Measurements from ENCODE around the gene ARID5B. TPM values are rescaled to one million over a fixed set of nuclear protein-coding genes. Genes with fewer than 3 reads are reported as not detected.

ARID5B gene
- 5.6 TPM for total RNA-seq (2013)
- 1 to 10 TPM in 2 of 3 donors, under 1 TPM in 1; 1.00 to 2.5 (median 1.5) TPM for polyA plus RNA-seq
- 4.5 and 5.4 TPM in 2 replicates for polyA minus RNA-seq
- total RNA-seq, result 6.9 to 179 (median 24.9) reads per million in 11 experiments

- Mint-ChIP-seq H3K4me1 (peaks cover 49% of the 10 kb centered on the region), H3K36me3 (no peaks in the 10 kb centered on the region), H3K27me3 (ENCODE audit: low read depth in 3 of 3) (peaks cover 0 to 2% (median 0%) of the 10 kb centered on the region in 3 donors), H3K4me3 (peak within 1 kb of the TSS; percentile 88 to 96), H3K27ac (peak within 1 kb of the TSS; percentile 98 to 100 (median 99)), H3K9me3 (peaks cover 0 to 2% (median 0%) of the 10 kb centered on the region in 7 donors)
- TF ChIP-seq CTCF (IDR thresholded peaks at IDR 0.05), result no peak
- Histone ChIP-seq H2AFZ (ENCODE audit: insufficient read depth, low read depth, low read length, poor library complexity, severe bottlenecking) (peak within 1 kb of the TSS; percentile 96), H3K9me3 (replicated peaks in 1 of 2; ENCODE audit: control insufficient read depth in 1 of 2, insufficient read depth in 1 of 2, low read length in 2 of 2) (no peaks in the 10 kb centered on the region), H4K20me1 (ENCODE audit: insufficient read depth, low read length) (no peaks in the 10 kb centered on the region), H3K4me1 (ENCODE audit: control insufficient read depth in 1 of 2, insufficient read depth in 2 of 2, low read length in 2 of 2) (peaks cover 52 to 55% of the 10 kb centered on the region in 2 donors), H3K9ac (ENCODE audit: insufficient read depth, low read length, poor library complexity, severe bottlenecking) (peak within 1 kb of the TSS; percentile 83), H3K4me3 (replicated peaks in 1 of 3; ENCODE audit: low read depth in 2 of 3, low read length in 3 of 3) (peak within 1 kb of the TSS; percentile 83 to 96 (median 94)), H3K27ac (ENCODE audit: low read depth in 1 of 2, low read length in 2 of 2) (peak within 1 kb of the TSS; percentile 96 to 100), H3K36me3 (replicated peaks in 1 of 2; ENCODE audit: control insufficient read depth in 1 of 2, insufficient read depth in 2 of 2, low read length in 2 of 2) (no peaks in the 10 kb centered on the region), H3K27me3 (ENCODE audit: control insufficient read depth in 2 of 2, insufficient read depth in 2 of 2, low read length in 2 of 2) (no peaks in the 10 kb centered on the region), H3K4me2 (replicated peaks; ENCODE audit: extremely low read depth, low read length, poor library complexity, severe bottlenecking) (peak within 1 kb of the TSS; percentile 99), H3K79me2 (ENCODE audit: insufficient read depth, low read length) (peaks cover 39% of the 10 kb centered on the region)
- peak; percentile 29 to 52 (median 39) for DNase-seq
- 0% methylated on average over 16 of the region's 34 CpGs for WGBS (ENCODE audit: insufficient coverage)
- intact Hi-C loops (cut with micrococcal nuclease), result loop anchor here (5.0 to 10.0 kb wide), 5 partner anchors 41 to 341 kb away; no protein-coding TSS in a partner anchor
These were observed at the start of gene ARID5B for GRCh38 chr10:61900829-61901792. Gene ARID5B, plus strand, starts transcription at chr10:61901699. Its CDS starts 11 bp downstream, at chr10:61901710.

- Histone ChIP-seq H3K4me1 (ENCODE audit: control insufficient read depth in 1 of 2, insufficient read depth in 2 of 2, low read length in 2 of 2) (no peaks in the 10 kb centered on the region), H4K20me1 (ENCODE audit: insufficient read depth, low read length) (no peaks in the 10 kb centered on the region), H3K4me2 (replicated peaks; ENCODE audit: extremely low read depth, low read length, poor library complexity, severe bottlenecking) (no peak overlapping the region), H3K27ac (ENCODE audit: low read depth in 1 of 2, low read length in 2 of 2) (no peak overlapping the region), H3K4me3 (replicated peaks in 1 of 3; ENCODE audit: low read depth in 2 of 3, low read length in 3 of 3) (no peak overlapping the region), H3K36me3 (replicated peaks in 1 of 2; ENCODE audit: control insufficient read depth in 1 of 2, insufficient read depth in 2 of 2, low read length in 2 of 2) (no peaks in the 10 kb centered on the region), H3K27me3 (ENCODE audit: control insufficient read depth in 2 of 2, insufficient read depth in 2 of 2, low read length in 2 of 2) (no peaks in the 10 kb centered on the region), H3K79me2 (ENCODE audit: insufficient read depth, low read length) (no peaks in the 10 kb centered on the region), H3K9ac (ENCODE audit: insufficient read depth, low read length, poor library complexity, severe bottlenecking) (no peak overlapping the region), H2AFZ (ENCODE audit: insufficient read depth, low read depth, low read length, poor library complexity, severe bottlenecking) (no peak overlapping the region), H3K9me3 (replicated peaks in 1 of 2; ENCODE audit: control insufficient read depth in 1 of 2, insufficient read depth in 1 of 2, low read length in 2 of 2) (no peaks in the 10 kb centered on the region)
- no peak overlapping the region for H3K4me3 Mint-ChIP-seq
- peaks cover 0 to 3% (median 0%) of the 10 kb centered on the region in 7 donors for H3K9me3 Mint-ChIP-seq
- H3K4me1 Mint-ChIP-seq, result no peaks in the 10 kb centered on the region
- H3K27ac Mint-ChIP-seq, result no peak overlapping the region
- no peaks in the 10 kb centered on the region for H3K36me3 Mint-ChIP-seq
- TF ChIP-seq CTCF (IDR thresholded peaks at IDR 0.05), result no peak
- intact Hi-C loops (cut with micrococcal nuclease), result no loop called here
- no peaks in the 10 kb centered on the region for H3K27me3 Mint-ChIP-seq (ENCODE audit: low read depth in 3 of 3)
- no CpG with 5 or more reads among the region's 2 CpGs for WGBS (ENCODE audit: insufficient coverage)
- no peak for DNase-seq
These were observed 49.2 kb upstream of the ARID5B start for GRCh38 chr10:61852261-61852660.
